HG03060 (cell line): ENCODE data around the gene DTNB.

Experiments
- ATAC-seq: cut with Tn5 transposase; IDR thresholded peaks from one replicate; pipeline ENCODE4 v1.9.1; 2021; ENCODE audit warnings: low read depth, moderate number of reproducible peaks; ENCODE audit not compliant: unreplicated experiment

Gene DTNB

GRCh38 chr2:25375989-25376545, 297.3 kb downstream of the DTNB start:
- ATAC-seq, result no peak

GRCh38 chr2:25375371-25375988, 297.9 kb downstream of the DTNB start:
- no peak for ATAC-seq

GRCh38 chr2:25374827-25375226, 298.6 kb downstream of the DTNB start:
- ATAC-seq, result no peak

- ATAC-seq, result no peak
These were observed 299.0 kb downstream of the DTNB start for GRCh38 chr2:25374411-25374810.

GRCh38 chr2:25373269-25373981, 300.0 kb downstream of the DTNB start:
- no peak for ATAC-seq

GRCh38 chr2:25372405-25373268, 300.7 kb downstream of the DTNB start:
- no peak for ATAC-seq

- no peak for ATAC-seq
These were observed 301.8 kb downstream of the DTNB start for GRCh38 chr2:25371253-25372241.

- ATAC-seq, result no peak
These were observed 303.5 kb downstream of the DTNB start for GRCh38 chr2:25369876-25370275.

GRCh38 chr2:25369439-25369838, 303.9 kb downstream of the DTNB start:
- ATAC-seq, result no peak

GRCh38 chr2:25368660-25369059, 304.7 kb downstream of the DTNB start:
- ATAC-seq, result no peak

GRCh38 chr2:25367296-25367695, 306.1 kb downstream of the DTNB start:
- ATAC-seq, result no peak

GRCh38 chr2:25366629-25367028, 306.7 kb downstream of the DTNB start:
- no peak for ATAC-seq

- ATAC-seq, result no peak
These were observed 308.1 kb downstream of the DTNB start for GRCh38 chr2:25365241-25365640.

- no peak for ATAC-seq
These were observed 309.6 kb downstream of the DTNB start for GRCh38 chr2:25363733-25364132.

GRCh38 chr2:25362434-25363145, 310.8 kb downstream of the DTNB start:
- peak; percentile 60 for ATAC-seq

- ATAC-seq, result peak; percentile 67
These were observed 311.3 kb downstream of the DTNB start for GRCh38 chr2:25362049-25362433.

GRCh38 chr2:25361261-25362048, 311.9 kb downstream of the DTNB start:
- ATAC-seq, result no peak

- no peak for ATAC-seq
These were observed 314.5 kb downstream of the DTNB start for GRCh38 chr2:25358836-25359235.
